Mesenchymal stem cell (in vitro differentiated cells and primary cell): Measurements from ENCODE around the gene LRFN4.
A peak's percentile ranks its signal among the peaks of the same experiment; 100 is the strongest.

Source experiments
- DNase-seq: peaks from one replicate; pipeline ENCODE4 v3.0.0-alpha.2; 2013
- H2AFZ ChIP-seq: one replicate; pipeline ENCODE4 v1.6.1; 2013; ENCODE audit warnings: low read depth, mild to moderate bottlenecking, control low read depth, inconsistent platforms, low read length, moderate library complexity
- H2AK5ac ChIP-seq: 2 replicates; pipeline ENCODE4 v1.6.1; 2013; ENCODE audit warnings: low read length, moderate library complexity, mild to moderate bottlenecking, inconsistent platforms; ENCODE audit not compliant: severe bottlenecking
- H2BK120ac ChIP-seq: one replicate; pipeline ENCODE4 v1.6.1; 2013; ENCODE audit warnings: low read depth, mild to moderate bottlenecking, inconsistent platforms, low read length, moderate library complexity
- H2BK12ac ChIP-seq, 2 experiments: one replicate each; pipeline ENCODE4 v1.6.1; 2013; ENCODE audit warnings: inconsistent platforms in 2 of 2, low read length in 2 of 2, mild to moderate bottlenecking in 2 of 2, moderate library complexity in 2 of 2, control low read depth in 1 of 2
- H2BK15ac ChIP-seq: one replicate; pipeline ENCODE4 v1.6.1; 2013; ENCODE audit warnings: mild to moderate bottlenecking, low read depth, inconsistent platforms; ENCODE audit not compliant: poor library complexity, severe bottlenecking
- H2BK5ac ChIP-seq: 2 replicates; pipeline ENCODE4 v1.6.1; 2013; ENCODE audit warnings: low read depth, mild to moderate bottlenecking, low read length, control low read depth, inconsistent platforms; ENCODE audit not compliant: poor library complexity, severe bottlenecking
- H3K14ac ChIP-seq, 2 experiments: one replicate each; pipeline ENCODE4 v1.6.1; 2013; ENCODE audit warnings: inconsistent platforms in 2 of 2, low read length in 2 of 2, control low read depth in 1 of 2, mild to moderate bottlenecking in 1 of 2, moderate library complexity in 1 of 2
- H3K18ac ChIP-seq, 2 experiments: one replicate each; pipeline ENCODE4 v1.6.1; 2013; ENCODE audit warnings: inconsistent platforms in 2 of 2, low read length in 2 of 2, control low read depth in 1 of 2, low read depth in 1 of 2, mild to moderate bottlenecking in 1 of 2
- H3K23ac ChIP-seq, 2 experiments: one replicate each; pipeline ENCODE4 v1.6.1; 2013; ENCODE audit warnings: inconsistent platforms in 2 of 2, low read length in 2 of 2, mild to moderate bottlenecking in 2 of 2, moderate library complexity in 2 of 2, control low read depth in 1 of 2
- H3K27ac ChIP-seq: 2 replicates; pipeline ENCODE4 v1.5.1; 2013; ENCODE audit warnings: mild to moderate bottlenecking, moderate library complexity, low read length, control low read depth, inconsistent platforms; ENCODE audit not compliant: poor library complexity, severe bottlenecking
- H3K27me3 ChIP-seq, 2 experiments: 2 replicates each; pipeline versions ENCODE4 v1.6.1 to v1.7.0; 2013; ENCODE audit warnings: low read length in 2 of 2, mild to moderate bottlenecking in 2 of 2, moderate library complexity in 2 of 2, control low read depth in 1 of 2, inconsistent platforms in 1 of 2; ENCODE audit not compliant: control insufficient read depth in 1 of 2, insufficient read depth in 1 of 2
- H3K36me3 ChIP-seq, 2 experiments: 2 replicates each; pipeline versions ENCODE4 v1.6.1 to v1.7.0; 2013; ENCODE audit warnings: low read length in 2 of 2, control low read depth in 1 of 2, inconsistent platforms in 1 of 2, low read depth in 1 of 2, mild to moderate bottlenecking in 1 of 2; ENCODE audit not compliant: insufficient read depth in 2 of 2, control insufficient read depth in 1 of 2
- H3K4ac ChIP-seq, 2 experiments: one replicate each; pipeline ENCODE4 v1.6.1; 2013; ENCODE audit warnings: inconsistent platforms in 2 of 2, low read length in 2 of 2, mild to moderate bottlenecking in 2 of 2, moderate library complexity in 2 of 2, control low read depth in 1 of 2, low read depth in 1 of 2
- H3K4me1 ChIP-seq: 2 replicates; pipeline ENCODE4 v1.6.1; 2013; ENCODE audit warnings: low read depth, low read length, control low read depth; ENCODE audit not compliant: control insufficient read depth, insufficient read depth
- H3K4me2 ChIP-seq: 2 replicates; pipeline ENCODE4 v1.6.1; 2013; ENCODE audit warnings: low read length, mild to moderate bottlenecking, inconsistent platforms; ENCODE audit not compliant: poor library complexity, severe bottlenecking
- H3K4me3 ChIP-seq, 2 experiments: 2 replicates each; pipeline versions ENCODE4 v1.5.1 to v1.7.0; 2013; ENCODE audit warnings: low read length in 2 of 2, mild to moderate bottlenecking in 2 of 2, control low read depth in 1 of 2, low read depth in 1 of 2; ENCODE audit not compliant: insufficient read depth in 1 of 2
- H3K79me1 ChIP-seq: replicated peaks from 2 replicates; pipeline ENCODE4 v1.6.1; 2013; ENCODE audit warnings: mild to moderate bottlenecking, control low read depth, low read length, inconsistent platforms; ENCODE audit not compliant: poor library complexity, severe bottlenecking
- H3K9ac ChIP-seq: 2 replicates; pipeline ENCODE4 v1.7.0; 2013; ENCODE audit warnings: mild to moderate bottlenecking, low read length, moderate library complexity
- H3K9me3 ChIP-seq: 2 replicates; pipeline ENCODE4 v1.7.0; 2013; ENCODE audit warnings: mild to moderate bottlenecking, low read length; ENCODE audit not compliant: control insufficient read depth
- H4K8ac ChIP-seq: one replicate; pipeline ENCODE4 v1.6.1; 2013; ENCODE audit warnings: inconsistent platforms, mild to moderate bottlenecking, low read length, moderate library complexity
- H4K91ac ChIP-seq: one replicate; pipeline ENCODE4 v1.6.1; 2013; ENCODE audit warnings: mild to moderate bottlenecking, low read length, inconsistent platforms
- WGBS: methylation state at CpG from one replicate; pipeline ENCODE4 v1.1.7; 2013; ENCODE audit warnings: mixed read lengths; 5-methylcytosine and 5-hydroxymethylcytosine counted together

Gene LRFN4

DNA sequence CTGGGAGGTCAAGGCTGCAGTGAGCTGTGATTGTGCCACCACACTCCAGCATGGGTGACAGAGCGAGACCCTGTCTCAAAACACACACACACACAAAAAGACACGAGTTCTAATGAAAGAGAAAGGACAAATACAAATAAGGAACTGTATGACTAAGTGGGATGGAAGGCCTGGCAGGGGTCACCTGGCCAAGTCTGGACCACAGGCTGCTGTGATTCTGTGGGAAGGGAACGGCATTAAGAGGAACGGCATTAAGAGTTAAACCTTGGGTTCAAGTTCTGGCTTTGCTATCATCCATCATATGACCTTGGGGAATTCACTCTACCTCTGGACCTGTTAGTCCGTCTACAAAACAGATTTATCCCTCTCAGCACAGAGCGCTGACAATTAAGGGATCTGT, 47.7 kb downstream of the LRFN4 start:
- no peak overlapping the region for H2BK5ac ChIP-seq
- WGBS = 79% methylated on average over 5 of the region's 6 CpGs
- no peak overlapping the region for H3K18ac ChIP-seq
- H3K27ac ChIP-seq = no peak overlapping the region
- H3K14ac ChIP-seq = no peak overlapping the region
- H2AFZ ChIP-seq = no peak overlapping the region
- H2BK12ac ChIP-seq = no peak overlapping the region
- H3K4me3 ChIP-seq = no peak overlapping the region
- H3K79me1 ChIP-seq = peaks cover 3% of the 10 kb centered on the region
- no peak overlapping the region for H4K8ac ChIP-seq
- peaks cover 30% of the 10 kb centered on the region for H3K4me1 ChIP-seq
- no peak overlapping the region for H2BK15ac ChIP-seq
- no peak for DNase-seq
- H2AK5ac ChIP-seq = no peak overlapping the region
- H3K9me3 ChIP-seq = no peaks in the 10 kb centered on the region
- no peaks in the 10 kb centered on the region for H3K27me3 ChIP-seq
- H3K36me3 ChIP-seq = peaks cover 0 to 5% of the 10 kb centered on the region in 2 experiments
- no peak overlapping the region for H3K23ac ChIP-seq
- H3K4me2 ChIP-seq = no peak overlapping the region
- no peak overlapping the region for H4K91ac ChIP-seq
- no peak overlapping the region for H2BK120ac ChIP-seq
- H3K9ac ChIP-seq = no peak overlapping the region
- no peak overlapping the region for H3K4ac ChIP-seq

DNA sequence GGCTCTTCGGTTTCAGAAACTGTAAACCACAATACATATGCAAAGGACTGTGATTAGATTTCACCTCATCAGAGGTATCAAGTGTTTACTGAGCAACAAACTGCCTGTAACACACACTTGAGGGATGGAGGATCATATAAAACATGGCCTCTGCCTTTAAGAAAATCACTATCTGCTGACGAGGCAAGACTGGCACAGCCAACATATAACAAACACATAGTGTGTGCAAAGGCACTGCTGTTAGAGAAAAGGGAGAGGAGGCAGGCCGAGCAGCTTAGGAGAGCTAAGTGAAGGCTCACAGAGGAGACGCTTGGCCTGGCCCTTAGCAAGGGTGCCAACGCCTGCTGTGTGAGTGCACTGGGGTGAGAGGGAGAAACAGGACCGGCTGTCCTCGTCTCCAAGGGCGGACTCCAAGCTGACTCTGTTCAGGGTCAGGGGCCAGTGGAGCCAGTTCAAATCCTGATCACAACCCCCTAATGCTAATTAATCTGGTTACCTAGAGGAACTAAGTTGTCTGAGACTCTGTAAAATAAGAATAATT, 48.2 kb downstream of the LRFN4 start:
- Histone ChIP-seq H3K4ac (no peak overlapping the region), H3K23ac (no peak overlapping the region), H3K4me1 (peaks cover 30% of the 10 kb centered on the region), H4K8ac (no peak overlapping the region), H3K27me3 (no peaks in the 10 kb centered on the region), H2AFZ (no peak overlapping the region), H2BK12ac (no peak overlapping the region), H3K9me3 (no peaks in the 10 kb centered on the region), H2BK15ac (no peak overlapping the region), H3K36me3 (peaks cover 0 to 6% of the 10 kb centered on the region in 2 experiments), H3K18ac (no peak overlapping the region), H2BK5ac (no peak overlapping the region), H3K9ac (no peak overlapping the region), H2BK120ac (no peak overlapping the region), H3K27ac (no peak overlapping the region), H3K4me3 (no peak overlapping the region), H3K79me1 (peaks cover 3% of the 10 kb centered on the region), H2AK5ac (no peak overlapping the region), H3K4me2 (no peak overlapping the region), H4K91ac (no peak overlapping the region), H3K14ac (no peak overlapping the region)
- DNase-seq = no peak
- 84% methylated on average over 8 of the region's 8 CpGs for WGBS

DNA sequence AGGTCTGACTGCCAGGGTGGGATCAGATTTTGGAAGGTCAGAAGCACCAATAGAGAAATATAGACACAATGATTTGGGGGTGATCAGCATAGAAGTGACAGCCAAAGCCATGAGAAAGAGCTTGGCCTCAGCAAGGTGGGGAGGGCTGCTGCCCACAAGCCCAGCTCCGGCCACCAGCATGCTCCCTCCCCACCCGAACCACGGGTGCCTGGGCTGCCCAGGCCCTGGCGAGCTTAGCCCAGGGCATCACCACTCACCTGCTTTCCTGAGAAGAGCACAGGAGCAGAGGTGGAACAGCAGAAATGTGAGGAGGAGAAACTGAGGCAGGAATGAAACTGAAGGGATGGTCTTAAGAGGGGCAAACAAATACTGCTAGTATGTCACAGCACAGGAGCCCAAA, 48.8 kb downstream of the LRFN4 start:
- Histone ChIP-seq H2BK5ac (no peak overlapping the region), H3K4me1 (peaks cover 30% of the 10 kb centered on the region), H2BK120ac (no peak overlapping the region), H3K14ac (no peak overlapping the region), H3K79me1 (peaks cover 3% of the 10 kb centered on the region), H3K23ac (no peak overlapping the region), H3K36me3 (peaks cover 0 to 6% of the 10 kb centered on the region in 2 experiments), H3K27ac (no peak overlapping the region), H3K4me2 (no peak overlapping the region), H3K27me3 (no peaks in the 10 kb centered on the region), H2BK12ac (no peak overlapping the region), H2AK5ac (no peak overlapping the region), H3K4ac (no peak overlapping the region), H4K91ac (peak overlapping the region; percentile 57), H3K18ac (no peak overlapping the region), H3K9me3 (no peaks in the 10 kb centered on the region), H3K4me3 (no peak overlapping the region), H2BK15ac (no peak overlapping the region), H3K9ac (no peak overlapping the region), H2AFZ (no peak overlapping the region), H4K8ac (no peak overlapping the region)
- WGBS = 99% methylated on average over 4 of the region's 4 CpGs
- DNase-seq = no peak

DNA sequence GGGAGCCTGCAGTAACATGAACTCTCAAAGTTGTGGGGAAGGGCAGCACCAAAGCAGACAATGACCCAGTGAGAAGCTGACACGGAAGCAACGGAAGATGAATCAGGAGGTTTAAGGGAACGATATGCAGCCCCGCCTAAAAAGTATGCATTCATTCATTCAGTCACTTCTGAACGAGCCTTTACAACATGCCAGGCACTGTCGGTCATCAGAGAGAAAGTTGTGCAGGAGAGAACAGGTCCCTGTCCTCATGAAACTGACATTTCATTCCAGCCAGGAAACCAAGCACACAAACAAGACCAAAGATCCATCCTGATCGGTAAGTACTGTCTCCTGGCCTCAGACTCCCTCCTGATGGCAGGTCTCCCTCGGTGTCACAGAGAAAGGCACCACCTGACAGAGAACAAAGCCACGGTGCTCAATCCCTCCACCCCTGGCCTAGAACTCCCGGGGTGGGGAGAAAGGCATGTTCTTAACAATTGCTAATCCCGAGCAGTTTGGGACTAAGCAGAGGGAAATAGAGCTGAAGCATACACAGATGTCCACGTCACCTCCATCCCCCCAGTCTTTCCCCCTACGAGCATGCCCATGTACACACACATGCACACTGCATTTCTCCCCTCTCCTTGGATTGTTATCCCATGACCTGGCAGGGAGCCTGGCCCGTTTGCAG, 49.3 kb downstream of the LRFN4 start:
- Histone ChIP-seq H3K79me1 (peaks cover 2% of the 10 kb centered on the region), H3K14ac (no peak overlapping the region), H3K27me3 (no peaks in the 10 kb centered on the region), H2BK12ac (peak overlapping the region in 1 of 2 experiments; percentile 37), H3K27ac (no peak overlapping the region), H4K91ac (no peak overlapping the region), H3K18ac (peak overlapping the region in 1 of 2 experiments; percentile 28), H3K4me1 (peaks cover 30% of the 10 kb centered on the region), H3K4ac (no peak overlapping the region), H3K23ac (no peak overlapping the region), H2BK15ac (no peak overlapping the region), H3K4me2 (no peak overlapping the region), H3K4me3 (no peak overlapping the region), H3K9ac (peak overlapping the region; percentile 40), H2AK5ac (no peak overlapping the region), H2AFZ (no peak overlapping the region), H2BK5ac (no peak overlapping the region), H3K9me3 (no peaks in the 10 kb centered on the region), H3K36me3 (peaks cover 0 to 6% of the 10 kb centered on the region in 2 experiments), H4K8ac (no peak overlapping the region), H2BK120ac (no peak overlapping the region)
- WGBS = 68% methylated on average over 14 of the region's 14 CpGs
- DNase-seq = no peak
